GM19023 (cell line): ENCODE results near the gene LTV1.
A peak's percentile ranks its signal among the peaks of the same experiment; 100 is the strongest.

Source experiments
- ATAC-seq: cut with Tn5 transposase; IDR thresholded peaks from one replicate; pipeline ENCODE4 v1.9.1; 2021; ENCODE audit warnings: mild to moderate bottlenecking, moderate library complexity; ENCODE audit not compliant: unreplicated experiment

Gene LTV1

DNA sequence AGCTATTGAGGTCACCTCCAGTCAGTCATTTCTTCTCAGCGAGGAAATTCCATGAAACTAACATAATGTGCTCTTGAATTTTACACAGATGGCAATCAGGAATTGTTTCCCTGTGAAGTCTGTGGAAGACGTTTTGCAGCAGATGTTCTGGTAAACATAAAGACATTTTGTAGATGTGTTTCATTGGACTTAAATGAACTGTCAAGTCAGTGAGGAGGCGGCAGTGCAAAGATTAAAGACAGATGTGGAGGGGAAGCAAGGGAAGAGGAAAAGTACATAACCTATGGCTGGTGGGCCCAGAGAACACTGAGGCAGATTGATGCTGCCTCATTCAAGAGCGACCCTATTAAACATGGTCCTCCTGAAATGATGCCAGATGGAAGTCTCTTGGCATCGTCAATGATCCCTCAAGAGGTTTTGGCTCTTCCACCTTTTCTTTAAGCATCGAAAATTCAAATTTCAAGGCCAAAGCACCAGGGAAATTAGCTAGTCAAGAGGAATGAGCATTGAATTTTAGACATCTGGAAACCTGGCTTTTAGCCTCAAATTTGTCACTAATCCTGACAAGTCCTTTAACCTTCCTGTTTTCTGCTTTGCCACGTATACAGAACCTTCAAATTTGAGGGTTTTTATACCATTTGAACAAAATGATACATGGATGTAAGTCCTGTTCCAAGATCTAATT is 41.2 kb downstream of the LTV1 start:
- no peak for ATAC-seq

DNA sequence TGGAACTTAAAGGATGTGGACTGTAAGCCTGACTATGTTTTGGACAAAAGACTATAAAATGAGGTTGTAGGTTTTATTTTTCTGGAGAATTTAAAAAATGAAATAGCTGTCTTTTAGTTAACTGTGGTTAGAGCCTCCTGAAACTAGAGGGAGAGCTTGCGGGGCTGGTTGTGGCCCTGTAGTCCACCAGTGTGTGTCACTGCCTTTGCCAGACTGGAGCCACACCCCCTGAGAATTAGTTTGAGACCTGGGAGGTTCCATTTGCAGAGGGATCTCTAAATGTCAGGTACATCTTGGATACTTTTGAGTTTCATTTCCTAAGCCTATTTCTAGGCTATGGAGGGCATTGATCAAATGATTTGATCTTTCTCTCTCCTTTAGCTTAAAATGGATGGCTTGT is 42.0 kb downstream of the LTV1 start:
- ATAC-seq, result no peak

DNA sequence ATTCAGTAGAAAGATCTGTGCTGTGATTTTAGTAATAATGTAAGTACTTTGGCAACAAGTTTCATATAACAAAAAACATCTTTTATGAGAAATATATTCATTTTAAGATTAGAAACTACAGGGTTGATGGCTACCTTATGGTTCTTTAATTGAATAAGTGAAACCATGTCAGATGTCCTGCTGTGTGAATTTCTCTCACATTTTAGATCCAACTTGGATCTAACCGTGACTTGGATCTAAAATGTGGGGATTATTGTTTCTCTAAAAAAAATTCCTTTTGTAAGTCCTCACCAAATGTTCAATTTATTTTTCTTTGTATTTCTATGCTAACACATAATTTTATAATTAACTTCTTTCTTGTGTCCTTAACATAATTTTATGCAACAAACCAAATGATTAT is 51.5 kb downstream of the LTV1 start:
- no peak for ATAC-seq

DNA sequence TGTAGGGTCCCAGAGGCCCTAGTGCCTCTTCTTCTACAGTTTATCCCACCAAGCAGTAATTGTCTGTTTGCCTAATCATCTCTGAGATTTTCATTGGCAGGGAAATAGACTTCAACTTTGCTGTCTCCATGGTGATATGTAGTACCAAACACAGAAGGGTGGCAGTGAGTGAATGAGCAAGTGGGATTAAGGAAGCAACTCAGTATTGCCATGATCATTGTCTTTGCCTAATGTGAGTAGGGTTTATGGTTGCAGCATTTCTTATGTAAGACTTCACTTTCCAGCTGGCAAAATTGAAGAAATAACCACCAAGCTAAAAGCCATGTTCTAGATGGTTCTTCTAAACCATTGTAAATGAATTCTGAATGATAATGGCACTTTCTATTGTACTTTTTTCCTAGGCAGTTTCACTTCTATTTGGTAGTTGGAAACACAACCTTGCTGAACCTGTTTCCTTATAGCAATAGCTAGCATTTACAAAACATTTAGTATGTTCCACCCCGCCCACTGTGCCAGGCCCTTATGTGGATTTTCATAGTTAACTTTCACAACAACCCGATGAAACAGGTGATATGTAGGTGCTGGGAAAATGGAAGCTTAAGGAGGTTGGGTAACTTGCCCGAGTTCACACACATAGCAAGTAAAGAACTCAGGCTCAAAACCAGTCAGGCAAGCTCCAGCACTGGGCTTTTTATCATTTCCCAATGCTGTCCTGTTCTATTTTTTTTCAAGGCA is 53.2 kb downstream of the LTV1 start:
- ATAC-seq, result no peak

DNA sequence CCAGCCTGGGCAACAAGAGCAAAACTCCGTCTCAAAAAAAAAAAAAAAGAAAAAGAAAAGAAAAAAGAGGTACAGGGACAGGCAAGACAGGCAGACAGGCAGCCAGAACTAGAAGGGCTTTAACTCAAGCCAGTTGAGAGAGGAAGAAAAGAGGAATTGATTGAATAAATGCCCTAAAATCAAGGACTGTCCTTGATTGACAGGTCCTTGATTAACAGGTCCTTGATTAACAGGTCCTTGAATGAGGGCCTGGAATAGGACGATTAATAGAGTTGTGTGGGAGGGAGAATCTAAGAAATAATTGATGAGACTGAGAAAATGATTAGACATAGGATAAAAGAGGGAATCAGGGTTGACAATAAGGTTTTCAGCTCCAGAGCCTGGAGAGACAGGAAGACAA is 57.2 kb downstream of the LTV1 start:
- ATAC-seq, result no peak

DNA sequence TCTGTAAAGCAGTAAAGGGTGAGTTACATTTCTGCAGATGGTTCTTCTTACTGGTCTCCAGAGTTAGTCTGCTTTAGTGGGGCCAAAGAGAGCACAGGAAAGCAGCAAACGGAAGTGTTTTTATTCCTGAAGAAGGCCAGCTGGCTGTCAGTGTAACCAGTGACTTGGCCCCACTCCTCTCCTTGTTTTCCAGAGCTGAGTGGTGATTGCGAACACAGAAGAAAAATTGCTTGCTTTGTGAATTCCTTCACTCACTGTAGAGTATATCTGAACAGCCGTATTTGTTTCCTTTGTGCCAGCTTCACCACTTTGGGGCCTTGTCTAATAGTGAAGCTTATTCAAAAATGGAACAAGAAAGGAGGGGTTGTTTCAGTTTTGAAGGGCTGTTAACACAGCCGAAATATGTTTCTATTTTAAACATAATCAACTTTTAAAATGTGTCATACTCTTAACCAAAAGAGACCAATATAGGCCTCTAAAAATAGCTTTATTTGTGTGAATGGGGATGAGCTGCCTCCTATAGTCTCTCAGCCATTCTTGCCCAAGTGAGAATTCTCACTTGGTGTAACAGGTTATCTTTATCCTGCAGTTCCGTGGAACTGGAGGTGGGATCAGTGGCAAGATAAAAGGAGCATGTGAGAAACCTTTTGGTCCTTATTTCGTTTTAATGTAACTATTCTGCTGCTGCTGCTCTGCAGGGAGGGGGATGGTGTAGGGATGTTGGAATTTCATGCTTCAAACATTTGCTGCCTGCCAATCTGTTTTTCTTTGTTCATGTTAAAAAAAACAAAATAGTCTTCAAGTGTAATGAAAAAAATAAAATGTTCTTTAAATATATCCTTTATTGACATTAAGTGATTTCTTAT is 59.0 kb downstream of the LTV1 start:
- peak; percentile 92 for ATAC-seq

DNA sequence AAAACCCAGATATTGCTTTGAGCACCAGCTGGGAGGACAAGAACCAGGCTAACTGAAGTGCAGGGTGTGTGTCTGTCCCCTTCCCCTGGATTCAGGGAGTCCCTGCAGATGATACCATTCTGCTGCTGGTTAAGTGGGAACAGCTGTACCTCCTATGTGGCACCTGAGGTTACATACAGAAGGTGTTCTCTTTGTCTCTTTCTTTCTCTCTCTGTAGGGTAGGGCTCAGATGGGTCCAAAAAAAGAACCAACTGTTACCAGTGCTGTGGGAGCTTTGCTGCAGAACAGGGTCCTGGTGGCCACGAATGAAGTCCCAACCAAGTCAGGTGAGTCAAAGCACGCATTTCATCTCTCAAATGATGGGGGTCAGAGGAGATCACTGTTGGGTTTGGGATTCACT is 59.7 kb downstream of the LTV1 start:
- no peak for ATAC-seq

DNA sequence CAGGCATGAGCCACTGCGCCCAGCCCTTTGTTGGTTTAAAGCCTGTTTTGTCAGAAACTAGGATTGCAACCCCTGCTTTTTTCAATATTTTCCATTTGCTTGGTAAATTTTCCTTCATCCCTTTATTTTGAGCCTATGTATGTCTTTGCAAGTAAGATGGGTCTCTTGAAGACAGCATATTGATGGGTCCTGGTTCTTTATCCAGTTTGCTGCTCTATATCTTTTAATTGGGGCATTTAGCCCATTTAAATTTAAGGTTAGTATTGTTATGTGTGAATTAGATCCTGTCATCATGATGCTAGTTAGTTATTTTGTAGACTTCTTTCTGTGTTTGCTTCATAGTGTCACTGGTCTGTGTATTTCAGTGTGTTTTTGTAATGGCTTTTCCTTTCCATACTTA is 67.9 kb downstream of the LTV1 start:
- no peak for ATAC-seq

DNA sequence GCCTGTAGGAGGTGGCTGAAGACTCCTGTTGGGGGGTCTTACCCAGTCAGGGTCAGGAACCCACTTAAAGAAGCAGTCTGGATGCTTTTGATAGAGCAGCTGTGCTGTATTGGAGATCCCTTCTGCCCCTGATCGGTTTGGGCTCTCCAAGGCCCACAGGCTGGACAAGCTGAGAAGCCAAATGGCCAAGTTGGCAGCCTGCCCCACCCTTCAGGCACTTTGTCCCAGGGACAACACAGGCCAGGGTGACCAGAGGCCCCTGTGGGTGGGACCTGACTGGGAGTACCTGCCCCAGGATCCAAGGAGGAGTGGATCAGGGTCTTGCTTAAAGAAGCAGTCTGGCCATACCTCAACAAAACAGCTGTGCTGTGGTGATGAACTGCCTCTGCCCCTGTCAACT is 69.5 kb downstream of the LTV1 start:
- no peak for ATAC-seq
